Measurements from ENCODE around the gene RASGRF1. TPM values are rescaled to one million over a fixed set of nuclear protein-coding genes. Genes with fewer than 3 reads are reported as not detected.

RASGRF1 gene
- total and polyA plus RNA-seq, 9 of the 15 experiments (the other 6 are each of a cell fraction or from before 2014, with no cell fraction given) = 0.03 to 0.58 (median 0.06) TPM; not detected in 1

GRCh38 chr15:79004336-79004735, 86.2 kb downstream of the RASGRF1 start:
- peak overlapping the region; percentile 82 for H2AFZ ChIP-seq (ENCODE audit: low read depth, low read length)
- peak overlapping the region; percentile 49; the same call in 2 of the 3 replicates for H3K27ac ChIP-seq (ENCODE audit: extremely low read depth, low read depth, low read length)
- 12% methylated on average over 6 of the region's 6 CpGs for WGBS (ENCODE audit: insufficient coverage, low coverage, missing lambda C conversion rate)
- no peaks in the 10 kb centered on the region for H3K36me3 ChIP-seq (ENCODE audit: control insufficient read depth, insufficient read depth, low read length)
- FAIRE-seq (peak; percentile 87), ATAC-seq (peak; percentile 69), DNase-seq (ENCODE audit: extremely low read depth in 1 of 4, low spot score in 3 of 4) (peak; percentile 27 to 72 (median 38))
- intact Hi-C loops (cut with micrococcal nuclease) = loop anchor here (10.0 kb wide), 1 partner anchor 250 kb away; no protein-coding TSS in a partner anchor
- peak overlapping the region; percentile 59 for H3K4me2 ChIP-seq (ENCODE audit: insufficient read depth, low read length)
- POLR2A ChIA-PET = interaction anchor here (0.6 to 1.7 kb wide), 2 partner anchors 9 to 89 kb away, joined by 3 to 4 read pairs; no protein-coding TSS in a partner anchor
- no peaks in the 10 kb centered on the region for H3K79me2 ChIP-seq (ENCODE audit: control insufficient read depth, insufficient read depth, low read length)
- peaks cover 3% of the 10 kb centered on the region for H3K9me1 ChIP-seq (ENCODE audit: control insufficient read depth, insufficient read depth, low read length)
- CTCF ChIA-PET (ENCODE audit: low intra/inter-chr PET ratio) = no interaction called here
- H3K9ac ChIP-seq (ENCODE audit: insufficient read depth in 1 of 2, low read depth in 2 of 2, low read length in 2 of 2) = no peak overlapping the region
- H4K20me1 ChIP-seq (replicated peaks; ENCODE audit: control insufficient read depth, insufficient read depth, low read length) = no peaks in the 10 kb centered on the region
- in situ Hi-C loops (cut with MboI) = no loop called here
- peaks cover 5 to 15% of the 10 kb centered on the region in 2 experiments; a peak in 3 of 5 replicates for H3K27me3 ChIP-seq (ENCODE audit: control insufficient read depth in 2 of 2, insufficient read depth in 2 of 2, low read length in 2 of 2)
- H3K4me1 ChIP-seq (replicated peaks in 1 of 2; ENCODE audit: control insufficient read depth in 2 of 2, insufficient read depth in 2 of 2, low read length in 2 of 2) = peaks cover 8 to 14% of the 10 kb centered on the region in 2 experiments
- no peak overlapping the region for H3K4me3 ChIP-seq
- H3K9me3 ChIP-seq (replicated peaks; ENCODE audit: control insufficient read depth, insufficient read depth, low read depth, low read length) = no peaks in the 10 kb centered on the region
- no TSS peak for BruUV-seq (replicated peaks)
- no peak for TF ChIP-seq CHAMP1 (IDR thresholded peaks at IDR 0.05)
- 0 out of 2 replicates have a peak, but pooled peaks have one; percentile 68 for TF ChIP-seq ZNF589 (CRISPR knock-in tag; IDR thresholded peaks at IDR 0.05; ENCODE audit: low read depth)
- TF ChIP-seq JUNB (CRISPR knock-in tag; conservative IDR thresholded peaks at IDR 0.05) = 0 out of 2 replicates have a peak, but pooled peaks have one; percentile 38
- TF ChIP-seq RUNX1 (IDR thresholded peaks at IDR 0.05; ENCODE audit: low read depth) = no peak
- TF ChIP-seq EHMT2 (IDR thresholded peaks at IDR 0.05) = peak; percentile 21; the same call in 1 of the 2 replicates
- TF ChIP-seq HDAC2 (IDR thresholded peaks at IDR 0.05) = 0 out of 2 replicates have a peak, but pooled peaks have one; percentile 25
- peak; percentile 95 for TF ChIP-seq JUND (IDR thresholded peaks at IDR 0.05; ENCODE audit: borderline replicate concordance, low read depth, low read length)
- peak; percentile 87; the same call in 2 of the 3 replicates for TF ChIP-seq JUND (tag; IDR thresholded peaks at IDR 0.05; ENCODE audit: borderline replicate concordance, low read depth, low read length)
- TF ChIP-seq PTTG1 (tag; IDR thresholded peaks at IDR 0.05; ENCODE audit: low read depth) = no peak
- TF ChIP-seq ARID1B (IDR thresholded peaks at IDR 0.05) = peak; percentile 63; the same call in 1 of the 2 replicates
- TF ChIP-seq RCOR1 (IDR thresholded peaks at IDR 0.05; ENCODE audit: borderline replicate concordance in 1 of 2, low read depth in 2 of 2, low read length in 2 of 2) = peak in 1 of 2 experiments; percentile 68; a peak in 1 of 4 replicates
- TF ChIP-seq SMARCC2 (IDR thresholded peaks at IDR 0.05; ENCODE audit: low read depth) = peak; percentile 57; the same call in 1 of the 2 replicates
- TF ChIP-seq ZNF592 (IDR thresholded peaks at IDR 0.05) = peak; percentile 61; the same call in 1 of the 2 replicates
